Measurements from ENCODE around the gene ITGB8.

GRCh38 chr7:20299647-20300312, 30.9 kb upstream of the ITGB8 start:
- no peak for TF ChIP-seq CTCF (IDR thresholded peaks at IDR 0.05; ENCODE audit: poor library complexity, severe bottlenecking)
- no peak for TF ChIP-seq REST (IDR thresholded peaks at IDR 0.05; ENCODE audit: borderline replicate concordance)
- no peak for TF ChIP-seq SMC3 (conservative IDR thresholded peaks at IDR 0.05; ENCODE audit: poor library complexity)
- TF ChIP-seq EZH2 (IDR thresholded peaks at IDR 0.05; ENCODE audit: borderline replicate concordance, insufficient read depth, low read length, poor library complexity, severe bottlenecking), result no peak
- TF ChIP-seq EP300 (conservative IDR thresholded peaks at IDR 0.05; ENCODE audit: poor library complexity, severe bottlenecking), result no peak
- TF ChIP-seq TAF1 (IDR thresholded peaks at IDR 0.05; ENCODE audit: low read depth), result no peak
- no peak for TF ChIP-seq RAD21 (conservative IDR thresholded peaks at IDR 0.05)
- no peak for TF ChIP-seq MXI1 (conservative IDR thresholded peaks at IDR 0.05; ENCODE audit: poor library complexity, severe bottlenecking)
